C4-2B (cell line): Measurements from ENCODE around the gene ALKBH8.

Source experiments
- CTCF ChIP-seq: fragments of 450-650 bp; conservative IDR thresholded peaks from 2 replicates; pipeline ENCODE4 v1.5.1; 2017; ENCODE audit warnings: mild to moderate bottlenecking
- ZFX ChIP-seq: fragments of 450-650 bp; IDR thresholded peaks from 2 replicates; pipeline ENCODE4 v1.6.1; 2017

GRCh38 chr11:107457205-107457557 is 108.4 kb downstream of the ALKBH8 start:
- no peak for TF ChIP-seq CTCF
- TF ChIP-seq ZFX = no peak
